Kidney epithelial cell (primary cell): Measurements from ENCODE around the gene TENM3. TPM values are rescaled to one million over a fixed set of nuclear protein-coding genes. Genes with fewer than 3 reads are reported as not detected.

Experiments
- DNase-seq: peaks from one replicate; pipeline ENCODE4 v3.0.0-alpha.2; 2010; ENCODE audit warnings: low read depth
- H3K27me3 ChIP-seq: 2 replicates; pipeline ENCODE4 v1.6.0; 2011; ENCODE audit warnings: low read length; ENCODE audit not compliant: control insufficient read depth, insufficient read depth
- H3K36me3 ChIP-seq: 2 replicates; pipeline ENCODE4 v1.5.1; 2011; ENCODE audit warnings: low read length; ENCODE audit not compliant: control insufficient read depth, insufficient read depth
- H3K4me3 ChIP-seq: 2 replicates; pipeline ENCODE4 v1.5.1; 2011; ENCODE audit warnings: low read depth, mild to moderate bottlenecking, control low read depth, low read length
- total RNA-seq: library from RNA; depleted of rRNA; stranded (reverse); fragments of >200 nt; gene quantifications from 2 replicates; pipeline ENCODE4 v1.2.3, GENCODE V29; 2015
- TF ChIP-seq, protein P1 (sequence below): IDR thresholded peaks from 2 replicates; pipeline ENCODE4 v1.5.1; 2011; ENCODE audit warnings: mild to moderate bottlenecking, moderate library complexity, low read length, control low read depth, inconsistent platforms; ENCODE audit not compliant: insufficient read depth, poor library complexity, severe bottlenecking

TENM3 gene
- total RNA-seq, 1 donor from 2014 or later: 11.2 TPM

DNA sequence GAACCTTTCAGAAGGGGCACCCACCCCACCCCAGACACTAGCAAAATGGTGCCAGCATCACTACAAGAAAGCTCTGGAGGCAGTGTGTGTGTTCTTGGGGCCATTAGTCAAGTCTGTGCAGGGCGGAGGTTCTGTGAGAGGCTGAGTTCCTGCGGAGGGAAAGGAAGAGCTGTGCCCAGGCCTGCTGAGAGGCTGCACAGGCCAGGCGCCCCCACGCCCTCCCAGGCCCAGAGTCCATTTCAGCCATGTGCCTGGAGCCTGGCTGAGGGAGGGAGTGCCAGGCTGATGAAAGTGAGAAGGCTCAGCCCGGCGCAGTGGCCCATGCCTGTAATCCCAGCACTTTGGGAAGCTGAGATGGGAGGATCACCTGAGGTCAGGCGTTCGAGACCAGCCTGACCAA is 584.0 kb downstream of the TENM3 start:
- TF ChIP-seq, protein P1, sequence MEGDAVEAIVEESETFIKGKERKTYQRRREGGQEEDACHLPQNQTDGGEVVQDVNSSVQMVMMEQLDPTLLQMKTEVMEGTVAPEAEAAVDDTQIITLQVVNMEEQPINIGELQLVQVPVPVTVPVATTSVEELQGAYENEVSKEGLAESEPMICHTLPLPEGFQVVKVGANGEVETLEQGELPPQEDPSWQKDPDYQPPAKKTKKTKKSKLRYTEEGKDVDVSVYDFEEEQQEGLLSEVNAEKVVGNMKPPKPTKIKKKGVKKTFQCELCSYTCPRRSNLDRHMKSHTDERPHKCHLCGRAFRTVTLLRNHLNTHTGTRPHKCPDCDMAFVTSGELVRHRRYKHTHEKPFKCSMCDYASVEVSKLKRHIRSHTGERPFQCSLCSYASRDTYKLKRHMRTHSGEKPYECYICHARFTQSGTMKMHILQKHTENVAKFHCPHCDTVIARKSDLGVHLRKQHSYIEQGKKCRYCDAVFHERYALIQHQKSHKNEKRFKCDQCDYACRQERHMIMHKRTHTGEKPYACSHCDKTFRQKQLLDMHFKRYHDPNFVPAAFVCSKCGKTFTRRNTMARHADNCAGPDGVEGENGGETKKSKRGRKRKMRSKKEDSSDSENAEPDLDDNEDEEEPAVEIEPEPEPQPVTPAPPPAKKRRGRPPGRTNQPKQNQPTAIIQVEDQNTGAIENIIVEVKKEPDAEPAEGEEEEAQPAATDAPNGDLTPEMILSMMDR: no peak
- H3K27me3 ChIP-seq: peaks cover 2% of the 10 kb centered on the region
- no peak overlapping the region for H3K4me3 ChIP-seq
- no peaks in the 10 kb centered on the region for H3K36me3 ChIP-seq
- DNase-seq: no peak

DNA sequence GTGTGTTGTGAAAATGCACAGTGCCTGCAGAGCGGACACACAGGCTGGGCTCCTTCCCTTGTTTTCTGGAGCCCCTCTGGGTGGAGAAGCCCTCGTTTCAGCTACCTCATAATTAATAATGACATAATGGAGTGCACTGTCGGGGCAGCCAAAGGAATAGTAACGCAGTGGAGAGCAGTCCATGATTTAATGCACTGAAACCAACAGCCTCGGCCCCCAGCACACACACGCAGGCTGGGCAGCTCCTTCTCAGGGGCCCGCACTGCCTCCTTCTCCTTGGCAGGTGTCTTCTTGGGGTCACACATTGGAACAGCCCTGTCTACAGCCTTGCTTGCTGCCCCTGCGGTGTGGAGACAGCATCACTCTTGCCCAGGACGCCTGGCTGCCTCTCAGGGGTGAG is 584.8 kb downstream of the TENM3 start:
- H3K27me3 ChIP-seq: peaks cover 6% of the 10 kb centered on the region
- H3K4me3 ChIP-seq: no peak overlapping the region
- DNase-seq: no peak
- no peaks in the 10 kb centered on the region for H3K36me3 ChIP-seq
- TF ChIP-seq, protein P1: no peak

DNA sequence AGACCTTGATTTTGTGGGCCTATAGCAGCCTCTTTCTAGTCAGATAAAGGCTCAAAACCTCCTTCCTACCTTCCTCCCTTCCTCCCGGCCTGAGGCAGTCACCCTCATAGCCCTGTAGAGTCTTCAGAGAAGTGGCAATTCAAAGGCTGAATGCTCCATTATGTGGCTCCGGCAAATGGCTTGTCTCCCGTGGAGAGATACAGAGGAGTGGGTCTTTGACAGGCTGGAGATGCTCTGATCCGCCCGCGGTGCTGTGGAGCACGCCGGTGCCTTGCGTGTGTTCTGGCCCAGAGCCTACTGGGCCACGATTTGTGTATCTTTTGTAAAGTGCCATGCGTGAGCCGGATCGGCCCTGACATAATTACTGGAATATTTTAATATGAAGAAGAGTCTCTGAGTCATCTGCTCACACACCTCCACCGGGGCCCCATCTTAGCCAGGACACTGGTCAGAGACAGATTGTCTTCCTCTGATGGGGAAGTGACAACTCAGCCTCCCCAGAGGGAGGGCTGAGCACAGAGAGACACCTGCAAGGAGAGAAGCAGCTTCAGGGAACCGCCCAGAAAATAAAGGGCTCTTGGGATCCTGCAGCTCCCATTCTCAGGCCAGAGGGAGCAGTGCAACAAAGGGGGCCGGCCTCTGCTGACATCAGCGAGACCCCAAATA is 585.3 kb downstream of the TENM3 start:
- Histone ChIP-seq H3K27me3 (peaks cover 6% of the 10 kb centered on the region), H3K4me3 (no peak overlapping the region), H3K36me3 (no peaks in the 10 kb centered on the region)
- TF ChIP-seq, protein P1: no peak
- DNase-seq: no peak

DNA sequence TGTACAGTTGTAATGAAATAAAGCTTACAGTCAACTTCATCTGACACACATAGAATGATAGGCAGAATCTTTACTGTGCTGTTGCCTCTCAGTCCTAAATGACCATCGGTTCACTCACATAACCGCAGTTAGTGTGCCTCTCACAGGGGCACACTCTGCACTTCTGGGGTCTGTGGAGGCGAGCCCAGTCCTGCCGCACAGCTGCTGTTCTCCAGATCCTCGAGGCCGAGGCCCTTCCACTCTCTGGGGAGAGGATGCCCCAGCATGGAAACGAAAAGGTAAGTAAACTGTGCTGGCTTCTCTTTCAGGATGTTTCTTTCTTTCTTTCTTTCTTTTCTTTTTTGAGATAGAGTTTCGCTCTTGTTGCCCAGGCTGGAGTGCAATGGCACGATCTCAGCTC is 586.0 kb downstream of the TENM3 start:
- Histone ChIP-seq H3K27me3 (peaks cover 6% of the 10 kb centered on the region), H3K4me3 (no peak overlapping the region), H3K36me3 (no peaks in the 10 kb centered on the region)
- DNase-seq: no peak
- TF ChIP-seq, protein P1: no peak

DNA sequence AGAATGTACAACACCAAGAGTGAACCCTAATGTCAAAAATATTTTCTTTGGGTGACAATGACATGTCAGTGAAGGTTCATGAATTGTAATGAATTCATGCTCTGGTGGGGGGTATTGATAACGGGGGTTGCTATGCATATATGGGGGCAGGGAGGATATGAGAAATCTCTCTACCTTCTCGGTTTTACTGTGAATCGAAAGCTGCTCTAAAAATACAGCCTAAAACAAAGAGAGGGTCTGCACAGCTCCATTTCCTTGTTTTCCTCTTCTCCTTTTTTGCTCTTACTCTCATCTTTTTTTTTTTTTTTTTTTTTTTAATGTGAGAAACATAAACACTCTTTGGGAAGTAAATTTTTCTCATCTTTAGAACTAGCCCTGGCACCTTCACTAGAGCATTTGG is 588.2 kb downstream of the TENM3 start:
- no peak for DNase-seq
- no peak overlapping the region for H3K4me3 ChIP-seq
- TF ChIP-seq, protein P1: no peak
- H3K27me3 ChIP-seq: peaks cover 8% of the 10 kb centered on the region
- no peaks in the 10 kb centered on the region for H3K36me3 ChIP-seq
